Mesenchymal stem cell (in vitro differentiated cells and primary cell): ENCODE measurements around the gene KRTAP10-1.

Source experiments
- DNase-seq: peaks from one replicate; pipeline ENCODE4 v3.0.0-alpha.2; 2013
- H2AFZ ChIP-seq: one replicate; pipeline ENCODE4 v1.6.1; 2013; ENCODE audit warnings: low read depth, mild to moderate bottlenecking, control low read depth, inconsistent platforms, low read length, moderate library complexity
- H2AK5ac ChIP-seq: 2 replicates; pipeline ENCODE4 v1.6.1; 2013; ENCODE audit warnings: low read length, moderate library complexity, mild to moderate bottlenecking, inconsistent platforms; ENCODE audit not compliant: severe bottlenecking
- H2BK120ac ChIP-seq: one replicate; pipeline ENCODE4 v1.6.1; 2013; ENCODE audit warnings: low read depth, mild to moderate bottlenecking, inconsistent platforms, low read length, moderate library complexity
- H2BK12ac ChIP-seq, 2 experiments: one replicate each; pipeline ENCODE4 v1.6.1; 2013; ENCODE audit warnings: inconsistent platforms in 2 of 2, low read length in 2 of 2, mild to moderate bottlenecking in 2 of 2, moderate library complexity in 2 of 2, control low read depth in 1 of 2
- H2BK15ac ChIP-seq: one replicate; pipeline ENCODE4 v1.6.1; 2013; ENCODE audit warnings: mild to moderate bottlenecking, low read depth, inconsistent platforms; ENCODE audit not compliant: poor library complexity, severe bottlenecking
- H2BK5ac ChIP-seq: 2 replicates; pipeline ENCODE4 v1.6.1; 2013; ENCODE audit warnings: low read depth, mild to moderate bottlenecking, low read length, control low read depth, inconsistent platforms; ENCODE audit not compliant: poor library complexity, severe bottlenecking
- H3K14ac ChIP-seq, 2 experiments: one replicate each; pipeline ENCODE4 v1.6.1; 2013; ENCODE audit warnings: inconsistent platforms in 2 of 2, low read length in 2 of 2, control low read depth in 1 of 2, mild to moderate bottlenecking in 1 of 2, moderate library complexity in 1 of 2
- H3K18ac ChIP-seq, 2 experiments: one replicate each; pipeline ENCODE4 v1.6.1; 2013; ENCODE audit warnings: inconsistent platforms in 2 of 2, low read length in 2 of 2, control low read depth in 1 of 2, low read depth in 1 of 2, mild to moderate bottlenecking in 1 of 2
- H3K23ac ChIP-seq, 2 experiments: one replicate each; pipeline ENCODE4 v1.6.1; 2013; ENCODE audit warnings: inconsistent platforms in 2 of 2, low read length in 2 of 2, mild to moderate bottlenecking in 2 of 2, moderate library complexity in 2 of 2, control low read depth in 1 of 2
- H3K27ac ChIP-seq: 2 replicates; pipeline ENCODE4 v1.5.1; 2013; ENCODE audit warnings: mild to moderate bottlenecking, moderate library complexity, low read length, control low read depth, inconsistent platforms; ENCODE audit not compliant: poor library complexity, severe bottlenecking
- H3K27me3 ChIP-seq, 2 experiments: 2 replicates each; pipeline versions ENCODE4 v1.6.1 to v1.7.0; 2013; ENCODE audit warnings: low read length in 2 of 2, mild to moderate bottlenecking in 2 of 2, moderate library complexity in 2 of 2, control low read depth in 1 of 2, inconsistent platforms in 1 of 2; ENCODE audit not compliant: control insufficient read depth in 1 of 2, insufficient read depth in 1 of 2
- H3K36me3 ChIP-seq, 2 experiments: 2 replicates each; pipeline versions ENCODE4 v1.6.1 to v1.7.0; 2013; ENCODE audit warnings: low read length in 2 of 2, control low read depth in 1 of 2, inconsistent platforms in 1 of 2, low read depth in 1 of 2, mild to moderate bottlenecking in 1 of 2; ENCODE audit not compliant: insufficient read depth in 2 of 2, control insufficient read depth in 1 of 2
- H3K4ac ChIP-seq, 2 experiments: one replicate each; pipeline ENCODE4 v1.6.1; 2013; ENCODE audit warnings: inconsistent platforms in 2 of 2, low read length in 2 of 2, mild to moderate bottlenecking in 2 of 2, moderate library complexity in 2 of 2, control low read depth in 1 of 2, low read depth in 1 of 2
- H3K4me1 ChIP-seq: 2 replicates; pipeline ENCODE4 v1.6.1; 2013; ENCODE audit warnings: low read depth, low read length, control low read depth; ENCODE audit not compliant: control insufficient read depth, insufficient read depth
- H3K4me2 ChIP-seq: 2 replicates; pipeline ENCODE4 v1.6.1; 2013; ENCODE audit warnings: low read length, mild to moderate bottlenecking, inconsistent platforms; ENCODE audit not compliant: poor library complexity, severe bottlenecking
- H3K4me3 ChIP-seq, 2 experiments: 2 replicates each; pipeline versions ENCODE4 v1.5.1 to v1.7.0; 2013; ENCODE audit warnings: low read length in 2 of 2, mild to moderate bottlenecking in 2 of 2, control low read depth in 1 of 2, low read depth in 1 of 2; ENCODE audit not compliant: insufficient read depth in 1 of 2
- H3K79me1 ChIP-seq: replicated peaks from 2 replicates; pipeline ENCODE4 v1.6.1; 2013; ENCODE audit warnings: mild to moderate bottlenecking, control low read depth, low read length, inconsistent platforms; ENCODE audit not compliant: poor library complexity, severe bottlenecking
- H3K9ac ChIP-seq: 2 replicates; pipeline ENCODE4 v1.7.0; 2013; ENCODE audit warnings: mild to moderate bottlenecking, low read length, moderate library complexity
- H3K9me3 ChIP-seq: 2 replicates; pipeline ENCODE4 v1.7.0; 2013; ENCODE audit warnings: mild to moderate bottlenecking, low read length; ENCODE audit not compliant: control insufficient read depth
- H4K8ac ChIP-seq: one replicate; pipeline ENCODE4 v1.6.1; 2013; ENCODE audit warnings: inconsistent platforms, mild to moderate bottlenecking, low read length, moderate library complexity
- H4K91ac ChIP-seq: one replicate; pipeline ENCODE4 v1.6.1; 2013; ENCODE audit warnings: mild to moderate bottlenecking, low read length, inconsistent platforms
- WGBS: methylation state at CpG from one replicate; pipeline ENCODE4 v1.1.7; 2013; ENCODE audit warnings: mixed read lengths; 5-methylcytosine and 5-hydroxymethylcytosine counted together

Gene KRTAP10-1

DNA sequence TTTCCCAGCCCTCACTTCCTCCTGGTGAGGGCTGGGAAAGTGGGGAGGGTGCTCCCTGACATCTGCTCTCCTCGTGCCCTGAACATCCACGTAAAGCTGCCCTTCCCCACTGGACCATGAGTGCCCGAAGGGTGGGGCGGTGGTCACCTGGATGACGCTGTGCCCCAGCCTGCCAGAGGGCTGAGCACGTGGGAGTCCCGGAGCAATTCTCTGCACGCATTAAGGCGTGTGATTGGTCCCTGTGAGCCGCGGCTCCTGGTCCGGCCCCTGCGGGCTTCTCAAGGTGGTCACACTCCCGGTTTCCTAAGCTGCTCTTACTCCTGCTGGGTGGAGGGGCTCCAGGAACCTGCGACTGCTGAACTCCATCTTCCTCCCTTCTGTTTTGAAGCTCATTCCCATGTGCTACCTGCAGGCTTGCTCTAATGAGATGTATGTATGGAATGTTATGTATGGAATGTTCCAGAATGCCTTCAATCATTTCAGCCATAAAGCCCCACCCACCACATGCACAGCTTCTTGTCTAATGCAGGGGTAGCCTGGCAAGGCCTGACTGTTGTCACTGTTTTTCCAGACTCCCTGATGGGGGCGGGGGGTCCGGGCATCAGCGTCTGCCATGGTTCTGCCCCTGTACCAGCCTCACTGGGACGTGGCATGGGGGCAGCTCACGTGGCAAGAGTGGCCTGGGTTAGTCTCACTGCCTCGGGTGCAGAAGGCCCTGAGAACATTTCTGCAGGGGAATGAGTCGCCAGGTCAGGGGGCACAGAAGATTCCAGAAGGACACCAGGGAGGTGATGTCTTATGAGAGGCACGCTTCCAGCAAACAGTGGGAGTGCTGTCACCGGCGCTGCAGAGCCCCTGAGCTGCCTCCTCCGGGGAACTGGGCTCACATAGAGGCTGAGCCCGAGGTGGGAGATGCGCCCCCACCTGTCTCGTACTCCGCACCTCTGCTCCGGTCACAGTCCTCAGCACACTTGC lies 19.4 kb downstream of the KRTAP10-1 start:
- no peak overlapping the region for H3K4me3 ChIP-seq
- no peak overlapping the region for H2AFZ ChIP-seq
- no peak overlapping the region for H3K14ac ChIP-seq
- no peak overlapping the region for H3K27ac ChIP-seq
- no peak overlapping the region for H3K4ac ChIP-seq
- no peak overlapping the region for H3K9ac ChIP-seq
- no peak overlapping the region for H3K18ac ChIP-seq
- peaks cover 5% of the 10 kb centered on the region for H3K4me1 ChIP-seq
- no peak overlapping the region for H3K23ac ChIP-seq
- no peak for DNase-seq
- 86% methylated on average over 31 of the region's 31 CpGs for WGBS
- no peaks in the 10 kb centered on the region for H3K79me1 ChIP-seq
- no peak overlapping the region for H2BK12ac ChIP-seq
- peaks cover 3% of the 10 kb centered on the region for H3K9me3 ChIP-seq
- H3K4me2 ChIP-seq: no peak overlapping the region
- H2BK5ac ChIP-seq: no peak overlapping the region
- H2BK15ac ChIP-seq: no peak overlapping the region
- no peak overlapping the region for H4K8ac ChIP-seq
- H3K36me3 ChIP-seq: no peaks in the 10 kb centered on the region
- H2AK5ac ChIP-seq: no peak overlapping the region
- no peak overlapping the region for H2BK120ac ChIP-seq
- no peak overlapping the region for H4K91ac ChIP-seq
- no peaks in the 10 kb centered on the region for H3K27me3 ChIP-seq

DNA sequence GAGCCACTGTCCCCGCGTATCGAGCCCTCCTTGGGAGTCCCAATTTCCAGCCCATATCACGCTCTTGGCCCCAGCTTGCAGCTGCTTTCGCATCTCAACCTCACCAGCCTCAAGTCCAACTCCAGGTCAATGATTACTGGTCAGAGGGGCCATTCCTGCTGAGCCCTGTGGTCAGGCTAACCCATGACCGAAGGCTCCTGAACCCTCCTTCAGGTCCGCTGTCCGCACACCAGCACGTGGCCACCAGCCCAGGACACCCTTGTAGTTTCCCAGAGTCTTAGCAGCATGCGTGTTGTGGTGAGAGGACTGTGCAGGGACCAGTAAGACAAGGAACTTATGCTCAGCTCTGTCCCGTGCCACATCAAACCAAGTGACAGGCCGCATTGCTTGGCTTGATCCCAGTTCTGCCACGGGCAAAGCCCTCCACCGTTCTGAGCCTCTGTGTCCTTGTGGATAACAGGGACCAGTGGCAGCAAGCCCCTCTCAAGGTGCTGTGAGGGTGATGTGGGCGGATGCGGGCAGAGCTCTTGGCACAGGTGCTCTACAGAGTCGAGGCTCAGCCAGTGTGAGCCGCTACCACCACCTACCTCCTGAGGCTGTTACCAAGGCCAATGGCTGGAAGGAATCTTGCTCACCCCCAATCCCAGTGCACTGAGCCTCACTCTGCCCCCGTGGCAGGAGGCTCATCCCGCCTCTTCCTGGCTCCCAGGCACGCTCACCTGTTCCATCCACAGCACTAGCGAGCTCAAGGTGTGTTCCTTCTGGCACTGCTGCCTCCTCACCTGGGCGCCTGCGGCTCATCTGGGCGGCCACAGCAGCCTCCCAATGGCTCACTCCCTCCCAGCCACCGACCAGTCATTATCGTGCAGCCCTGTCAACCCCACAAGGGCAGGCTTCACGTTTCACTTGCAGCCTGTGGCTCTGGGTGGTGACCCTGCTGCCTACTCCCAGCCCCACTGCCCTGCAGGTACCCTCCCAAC lies 20.4 kb downstream of the KRTAP10-1 start:
- peaks cover 3% of the 10 kb centered on the region for H3K9me3 ChIP-seq
- H3K79me1 ChIP-seq: no peaks in the 10 kb centered on the region
- no peak overlapping the region for H2BK120ac ChIP-seq
- H3K27me3 ChIP-seq: no peaks in the 10 kb centered on the region
- no peak overlapping the region for H2AK5ac ChIP-seq
- no peak overlapping the region for H3K18ac ChIP-seq
- H4K91ac ChIP-seq: no peak overlapping the region
- H3K4me3 ChIP-seq: no peak overlapping the region
- H3K27ac ChIP-seq: no peak overlapping the region
- H4K8ac ChIP-seq: no peak overlapping the region
- H3K14ac ChIP-seq: no peak overlapping the region
- 89% methylated on average over 27 of the region's 28 CpGs for WGBS
- peaks cover 5% of the 10 kb centered on the region for H3K4me1 ChIP-seq
- H3K23ac ChIP-seq: no peak overlapping the region
- DNase-seq: no peak
- no peak overlapping the region for H2AFZ ChIP-seq
- H3K36me3 ChIP-seq: no peaks in the 10 kb centered on the region
- no peak overlapping the region for H3K4ac ChIP-seq
- no peak overlapping the region for H2BK15ac ChIP-seq
- no peak overlapping the region for H3K4me2 ChIP-seq
- no peak overlapping the region for H2BK12ac ChIP-seq
- H2BK5ac ChIP-seq: no peak overlapping the region
- H3K9ac ChIP-seq: no peak overlapping the region

DNA sequence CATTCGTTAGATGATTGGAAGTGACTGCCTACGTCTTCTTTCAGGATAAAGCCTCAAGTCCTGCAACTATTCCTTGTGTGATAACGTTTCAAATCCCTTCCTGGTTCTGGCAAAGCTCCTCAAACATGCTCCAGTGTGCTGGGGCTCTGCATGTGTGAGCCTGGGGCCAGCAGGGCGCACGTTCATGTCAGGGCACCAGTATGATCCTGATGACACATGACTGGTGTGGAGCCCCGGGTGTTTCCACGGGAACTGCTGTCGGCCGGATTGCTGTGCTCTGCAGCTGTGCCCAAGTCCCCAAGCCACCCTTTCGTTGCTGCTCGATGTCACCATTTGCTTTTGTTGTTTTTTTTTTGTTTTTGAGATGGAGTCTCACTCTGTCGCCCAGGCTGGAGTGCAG lies 21.3 kb downstream of the KRTAP10-1 start:
- H3K9me3 ChIP-seq: peaks cover 3% of the 10 kb centered on the region
- 86% methylated on average over 12 of the region's 12 CpGs for WGBS
- H3K4ac ChIP-seq: no peak overlapping the region

More for the DNA sequence above, 21.3 kb downstream of the KRTAP10-1 start:
- no peak overlapping the region for H3K27ac ChIP-seq
- H3K4me3 ChIP-seq: no peak overlapping the region
- H3K79me1 ChIP-seq: no peaks in the 10 kb centered on the region
- H3K14ac ChIP-seq: no peak overlapping the region
- H3K23ac ChIP-seq: no peak overlapping the region
- H3K4me1 ChIP-seq: peaks cover 5% of the 10 kb centered on the region
- H4K8ac ChIP-seq: no peak overlapping the region
- no peak overlapping the region for H2BK12ac ChIP-seq
- no peaks in the 10 kb centered on the region for H3K36me3 ChIP-seq
- no peak for DNase-seq
- H3K27me3 ChIP-seq: no peaks in the 10 kb centered on the region
- no peak overlapping the region for H2BK5ac ChIP-seq
- no peak overlapping the region for H3K18ac ChIP-seq
- H3K4me2 ChIP-seq: no peak overlapping the region
- no peak overlapping the region for H3K9ac ChIP-seq
- H2AK5ac ChIP-seq: no peak overlapping the region
- no peak overlapping the region for H2AFZ ChIP-seq
- H2BK120ac ChIP-seq: no peak overlapping the region
- H4K91ac ChIP-seq: no peak overlapping the region
- no peak overlapping the region for H2BK15ac ChIP-seq
